HEK293T (cell line): Measurements from ENCODE around the gene DHRS12.

Source experiments
- ARNT ChIP-seq: fragments of 450-650 bp; IDR thresholded peaks from 2 replicates; pipeline ENCODE4 v1.6.1; 2017; ENCODE audit warnings: mild to moderate bottlenecking
- BHLHE40 ChIP-seq: fragments of 450-650 bp; IDR thresholded peaks from 2 replicates; pipeline ENCODE4 v1.6.1; 2016; ENCODE audit warnings: mild to moderate bottlenecking, moderate library complexity, borderline replicate concordance
- FOXA1 ChIP-seq: fragments of 450-650 bp; IDR thresholded peaks from 2 replicates; pipeline ENCODE4 v1.6.1; 2016; ENCODE audit warnings: mild to moderate bottlenecking
- FOXM1 ChIP-seq: fragments of 450-650 bp; IDR thresholded peaks from 2 replicates; pipeline ENCODE4 v1.6.1; 2017; ENCODE audit warnings: mild to moderate bottlenecking, borderline replicate concordance
- LEF1 ChIP-seq: fragments of 450-650 bp; IDR thresholded peaks from 2 replicates; pipeline ENCODE4 v1.6.1; 2017; ENCODE audit warnings: mild to moderate bottlenecking, borderline replicate concordance
- SP1 ChIP-seq: fragments of 450-650 bp; IDR thresholded peaks from 2 replicates; pipeline ENCODE4 v1.6.1; 2017
- SUZ12 ChIP-seq: fragments of 450-650 bp; IDR thresholded peaks from 2 replicates; pipeline ENCODE4 v1.6.1; 2016; ENCODE audit warnings: mild to moderate bottlenecking
- TARDBP ChIP-seq: fragments of 450-650 bp; IDR thresholded peaks from 2 replicates; pipeline ENCODE4 v1.6.1; 2016
- TF ChIP-seq, protein P1 (sequence below): fragments of 450-650 bp; IDR thresholded peaks from 2 replicates; pipeline ENCODE4 v1.6.1; 2016

DNA sequence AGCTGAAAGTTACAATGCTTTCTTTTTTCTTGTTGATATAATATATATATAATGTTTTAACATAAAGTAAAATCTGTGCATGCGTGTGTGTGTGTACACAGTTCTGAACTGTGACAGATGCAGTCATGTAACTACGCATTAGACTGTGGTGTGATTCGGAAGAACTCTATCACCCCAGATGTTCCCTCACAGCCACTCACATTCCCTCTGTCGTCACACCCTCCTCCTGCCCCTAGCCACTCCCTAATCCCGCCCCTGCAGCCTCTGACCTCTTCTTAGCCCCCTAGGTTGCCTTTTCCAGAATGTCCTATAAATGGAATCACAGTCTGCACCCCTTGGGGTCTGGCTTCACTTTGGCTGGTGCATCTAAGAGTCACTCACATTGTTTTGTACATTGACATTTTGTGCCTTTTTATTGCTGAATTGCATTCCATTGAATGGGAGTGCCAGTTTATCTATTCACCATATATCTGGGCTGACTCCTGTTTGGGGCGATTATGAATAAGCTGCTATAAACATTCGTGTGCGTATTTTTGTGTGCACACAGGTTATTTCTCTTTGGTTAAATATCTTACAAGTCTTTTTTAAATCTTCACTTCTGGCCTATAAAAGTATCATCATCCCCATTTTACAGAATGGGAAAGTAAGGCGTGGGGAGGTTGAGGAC, 20.4 kb downstream of the DHRS12 start:
- TF ChIP-seq FOXM1 (no peak), BHLHE40 (no peak), LEF1 (no peak), SUZ12 (no peak), TARDBP (no peak), SP1 (no peak), ARNT (no peak), FOXA1 (no peak)
- TF ChIP-seq, protein P1, sequence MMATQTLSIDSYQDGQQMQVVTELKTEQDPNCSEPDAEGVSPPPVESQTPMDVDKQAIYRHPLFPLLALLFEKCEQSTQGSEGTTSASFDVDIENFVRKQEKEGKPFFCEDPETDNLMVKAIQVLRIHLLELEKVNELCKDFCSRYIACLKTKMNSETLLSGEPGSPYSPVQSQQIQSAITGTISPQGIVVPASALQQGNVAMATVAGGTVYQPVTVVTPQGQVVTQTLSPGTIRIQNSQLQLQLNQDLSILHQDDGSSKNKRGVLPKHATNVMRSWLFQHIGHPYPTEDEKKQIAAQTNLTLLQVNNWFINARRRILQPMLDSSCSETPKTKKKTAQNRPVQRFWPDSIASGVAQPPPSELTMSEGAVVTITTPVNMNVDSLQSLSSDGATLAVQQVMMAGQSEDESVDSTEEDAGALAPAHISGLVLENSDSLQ: no peak
